ENCODE data around the gene TMEM91. TPM values are rescaled to one million over a fixed set of nuclear protein-coding genes. Genes with fewer than 3 reads are reported as not detected.
"Not testable (repeated sequence)": the region's sequence is repeated elsewhere in the genome, so short reads cannot be mapped to it uniquely, and the experiment has no call there.

Gene TMEM91
- total and polyA plus RNA-seq, 7 donors, result 0.88 to 3.1 (median 2.0) TPM

GRCh38 chr19:41344162-41344561 lies 32.2 kb upstream of the TMEM91 start:
- intact Hi-C loops (cut with DNase I), result no loop called here
- no peak for DNase-seq
- H3K27ac ChIP-seq, result no peak overlapping the region
- no peaks in the 10 kb centered on the region for H3K4me1 ChIP-seq
- no peaks in the 10 kb centered on the region for H3K27me3 ChIP-seq (ENCODE audit: insufficient read depth in 3 of 3, low read length in 2 of 3)
- no peak for ATAC-seq
- no peaks in the 10 kb centered on the region for H3K9me3 ChIP-seq
- H3K4me3 ChIP-seq, result no peak overlapping the region
- 90 to 100% (median 99%) methylated on average over 2 of the region's 2 CpGs for WGBS, 3 donors
- peaks cover 0 to 6% of the 10 kb centered on the region in 2 donors for H3K36me3 ChIP-seq (ENCODE audit: insufficient read depth in 1 of 2, low read depth in 1 of 2)
- no peak for TF ChIP-seq CTCF (IDR thresholded peaks at IDR 0.05)

- H3K4me3 ChIP-seq; H3K9me3 ChIP-seq; H3K4me1 ChIP-seq; H3K27ac ChIP-seq; DNase-seq; ATAC-seq; H3K36me3 ChIP-seq (ENCODE audit: insufficient read depth in 1 of 2, low read depth in 1 of 2); intact Hi-C loops (cut with DNase I): not testable (repeated sequence)
- H3K27me3 ChIP-seq (ENCODE audit: insufficient read depth in 3 of 3, low read length in 2 of 3), result peaks cover 0 to 18% (median 0%) of the 10 kb centered on the region in 3 donors
- 87 to 93% (median 91%) methylated on average over 9 of the region's 9 CpGs for whole genome bisulfite sequencing, 3 donors
Observed at GRCh38 chr19:41346916-41347315, 29.4 kb upstream of the TMEM91 start.

- Histone ChIP-seq H3K27ac (no peak overlapping the region), H3K4me1 (peaks cover 3% of the 10 kb centered on the region), H3K9me3 (no peaks in the 10 kb centered on the region), H3K27me3 (ENCODE audit: insufficient read depth in 3 of 3, low read length in 2 of 3) (peaks cover 0 to 38% (median 0%) of the 10 kb centered on the region in 3 donors), H3K36me3 (ENCODE audit: insufficient read depth in 1 of 2, low read depth in 1 of 2) (peaks cover 0 to 4% of the 10 kb centered on the region in 2 donors), H3K4me3 (peak overlapping the region; percentile 69)
- intact Hi-C loops (cut with DNase I), result loop anchor here in 1 of 2 donors (5.0 kb wide), 1 partner anchor 34 kb away; no protein-coding TSS in a partner anchor
- DNase-seq (no peak), ATAC-seq (no peak)
- no peak for TF ChIP-seq CTCF (IDR thresholded peaks at IDR 0.05)
- 7 to 13% (median 9%) methylated on average over 22 of the region's 22 CpGs for WGBS, 3 donors
Observed at GRCh38 chr19:41350735-41351338, 25.5 kb upstream of the TMEM91 start.

GRCh38 chr19:41351339-41352245 lies 24.7 kb upstream of the TMEM91 start:
- 1% methylated on average over 42 to 58 of the region's 58 CpGs for WGBS, 3 donors
- Histone ChIP-seq H3K27me3 (ENCODE audit: insufficient read depth in 3 of 3, low read length in 2 of 3) (peaks cover 0 to 38% (median 0%) of the 10 kb centered on the region in 3 donors), H3K27ac (no peak overlapping the region)

More at GRCh38 chr19:41351339-41352245, 24.7 kb upstream of the TMEM91 start:
- ATAC-seq, result peak; percentile 20 to 53 (median 34)
- TF ChIP-seq CTCF (IDR thresholded peaks at IDR 0.05), result no peak
- H3K4me3 ChIP-seq, result peak overlapping the region; percentile 69
- peak; percentile 70 to 77 for DNase-seq
- H3K9me3 ChIP-seq, result no peaks in the 10 kb centered on the region
- no peaks in the 10 kb centered on the region for H3K36me3 ChIP-seq (ENCODE audit: insufficient read depth in 1 of 2, low read depth in 1 of 2)
- H3K4me1 ChIP-seq, result peaks cover 3% of the 10 kb centered on the region
- intact Hi-C loops (cut with DNase I), result loop anchor here in 1 of 2 donors (5.0 kb wide), 1 partner anchor 34 kb away; no protein-coding TSS in a partner anchor
